ENCODE measurements around the gene DOC2B.
"Not testable (repeated sequence)": the region's sequence is repeated elsewhere in the genome, so short reads cannot be mapped to it uniquely, and the experiment has no call there.

DOC2B gene

GRCh38 chr17:187130-187529 lies 5.7 kb upstream of the DOC2B start:
- FAIRE-seq, result no peak

GRCh38 chr17:185445-186138 lies 4.1 kb upstream of the DOC2B start:
- no peak for FAIRE-seq

- FAIRE-seq, result no peak
Observed at GRCh38 chr17:183021-183420, 1.6 kb upstream of the DOC2B start.

GRCh38 chr17:182050-182751 lies 751 bp upstream of the DOC2B start:
- no peak for FAIRE-seq

GRCh38 chr17:180381-181244 lies 837 bp downstream of the DOC2B start:
- no peak for FAIRE-seq

- no peak for FAIRE-seq
Observed at GRCh38 chr17:179781-180380, 1.6 kb downstream of the DOC2B start.

- no peak for FAIRE-seq
Observed at GRCh38 chr17:179066-179432, 2.4 kb downstream of the DOC2B start.

- no peak for FAIRE-seq
Observed at GRCh38 chr17:178292-179065, 3.0 kb downstream of the DOC2B start.

GRCh38 chr17:177762-178161 lies 3.7 kb downstream of the DOC2B start:
- FAIRE-seq, result no peak

GRCh38 chr17:177155-177554 lies 4.3 kb downstream of the DOC2B start:
- no peak for FAIRE-seq

- no peak for FAIRE-seq
Observed at GRCh38 chr17:173166-173911, 8.1 kb downstream of the DOC2B start.

- FAIRE-seq, result no peak
Observed at GRCh38 chr17:172401-172800, 9.0 kb downstream of the DOC2B start.

GRCh38 chr17:171871-172270 lies 9.6 kb downstream of the DOC2B start:
- no peak for FAIRE-seq

- FAIRE-seq, result no peak
Observed at GRCh38 chr17:170130-170670, 11.2 kb downstream of the DOC2B start.

GRCh38 chr17:168614-169013 lies 12.8 kb downstream of the DOC2B start:
- FAIRE-seq, result not testable (repeated sequence)

- FAIRE-seq, result no peak
Observed at GRCh38 chr17:165939-166338, 15.5 kb downstream of the DOC2B start.

- FAIRE-seq, result no peak
Observed at GRCh38 chr17:164303-165235, 16.9 kb downstream of the DOC2B start.

GRCh38 chr17:163514-164098 lies 17.8 kb downstream of the DOC2B start:
- FAIRE-seq, result no peak

- no peak for FAIRE-seq
Observed at GRCh38 chr17:162689-163088, 18.8 kb downstream of the DOC2B start.

- no peak for FAIRE-seq
Observed at GRCh38 chr17:161481-161880, 20.0 kb downstream of the DOC2B start.

Measured in A204.1 (cell line).